K562 (cell line): Measurements from ENCODE around the gene TUBB1. TPM values are rescaled to one million over a fixed set of nuclear protein-coding genes. Genes with fewer than 3 reads are reported as not detected.

Experiments
- ATAC-seq: fragments of 200-7000 bp; cut with Tn5 transposase; 3 replicates; pipeline ENCODE4 v1.9.1; 2020; ENCODE audit warnings: moderate library complexity
- BruUV-seq: library from RNA; stranded (reverse); fragments of 400-500 nt; replicated peaks from 2 replicates; lab custom pipeline; 2021; lab: Mats Ljungman, UMichigan
- CTCF ChIA-PET: fragments of 300-600 bp; formaldehyde crosslinking; extraction: SDS; loops from one replicate; lab custom pipeline; 2021; ENCODE audit warnings: low intra/inter-chr PET ratio; lab: Yijun Ruan, JAX
- POLR2A ChIA-PET: fragments of 300-600, 350-650 bp; sonication (Branson Sonifier 250); formaldehyde crosslinking; extraction: SDS; loops from one replicate; lab custom pipeline; 2021; ENCODE audit warnings: antibody characterized with exemption, inconsistent platforms; lab: Yijun Ruan, JAX
- DNase-seq, 4 experiments: peaks; one replicate each; pipeline versions ENCODE4 v3.0.0 to v3.0.0-alpha.2; 2011 to 2018; ENCODE audit warnings: low spot score in 3 of 4, mixed read lengths in 3 of 4; ENCODE audit errors: extremely low read depth in 1 of 4
- FAIRE-seq: peaks from 2 replicates; lab custom pipeline; 2011; peaks lifted over from hg19 to GRCh38; lab: Jason Lieb, UNC
- H2AFZ ChIP-seq: 2 replicates; pipeline ENCODE4 v1.6.0; 2011; ENCODE audit warnings: low read depth, low read length, control low read depth, inconsistent platforms
- H3K27ac ChIP-seq: fragments of 200-600 bp; 3 replicates; pipeline ENCODE4 v1.8.0; 2011; ENCODE audit warnings: low read depth, mild to moderate bottlenecking, control low read depth, inconsistent platforms, low read length, moderate library complexity, mixed read lengths; ENCODE audit errors: extremely low read depth
- H3K27me3 ChIP-seq, 2 experiments: fragments of 300-600 bp in 1 of 2; 2 replicates in 1 of 2; 3 replicates in 1 of 2; pipeline versions ENCODE4 v1.6.0 to v1.8.0; 2011; ENCODE audit warnings: inconsistent platforms in 2 of 2, low read length in 2 of 2, mild to moderate bottlenecking in 1 of 2, mixed read lengths in 1 of 2, moderate library complexity in 1 of 2; ENCODE audit not compliant: control insufficient read depth in 2 of 2, insufficient read depth in 2 of 2
- H3K36me3 ChIP-seq: fragments of 300-600 bp; 3 replicates; pipeline ENCODE4 v1.8.0; 2011; ENCODE audit warnings: mild to moderate bottlenecking, low read length, inconsistent platforms; ENCODE audit not compliant: control insufficient read depth, insufficient read depth
- H3K4me1 ChIP-seq, 2 experiments: fragments of 200-600 bp in 1 of 2; replicated peaks in 1 of 2; 2 replicates in 1 of 2; 3 replicates in 1 of 2; pipeline versions ENCODE4 v1.5.1 to v1.8.0; 2011; ENCODE audit warnings: inconsistent platforms in 2 of 2, low read length in 2 of 2, mild to moderate bottlenecking in 1 of 2, mixed read lengths in 1 of 2, moderate library complexity in 1 of 2; ENCODE audit not compliant: control insufficient read depth in 2 of 2, insufficient read depth in 2 of 2
- H3K4me2 ChIP-seq: 2 replicates; pipeline ENCODE4 v1.6.1; 2011; ENCODE audit warnings: low read length, control low read depth, inconsistent platforms, mixed read lengths; ENCODE audit not compliant: insufficient read depth
- H3K4me3 ChIP-seq: fragments of 200-600 bp; sonication (generic), shearing (Covaris generic); 2 replicates; pipeline ENCODE4 v1.5.1; 2016; ENCODE audit warnings: control low read depth, inconsistent platforms
- H3K79me2 ChIP-seq: fragments of 200-600 bp; 3 replicates; pipeline ENCODE4 v1.8.0; 2011; ENCODE audit warnings: low read length, inconsistent platforms; ENCODE audit not compliant: control insufficient read depth, insufficient read depth
- H3K9ac ChIP-seq, 2 experiments: 2 replicates each; pipeline versions ENCODE4 v1.6.0 to v1.6.1; 2011; ENCODE audit warnings: low read depth in 2 of 2, low read length in 2 of 2, control low read depth in 1 of 2, inconsistent platforms in 1 of 2, mild to moderate bottlenecking in 1 of 2, mixed read lengths in 1 of 2; ENCODE audit not compliant: insufficient read depth in 1 of 2
- H3K9me1 ChIP-seq: one replicate; pipeline ENCODE4 v1.6.0; 2011; ENCODE audit warnings: inconsistent platforms, mild to moderate bottlenecking, low read length, moderate library complexity; ENCODE audit not compliant: control insufficient read depth, insufficient read depth
- H3K9me3 ChIP-seq: replicated peaks from 2 replicates; pipeline ENCODE4 v1.5.1; 2011; ENCODE audit warnings: low read depth, low read length, inconsistent platforms; ENCODE audit not compliant: control insufficient read depth, insufficient read depth
- H4K20me1 ChIP-seq: replicated peaks from 2 replicates; pipeline ENCODE4 v1.6.1; 2011; ENCODE audit warnings: low read length, inconsistent platforms, mixed read lengths; ENCODE audit not compliant: control insufficient read depth, insufficient read depth
- KDM2B ChIP-seq: fragments of 250-450 bp; sonication (Bioruptor Pico); IDR thresholded peaks from 2 replicates; pipeline ENCODE4 v1.8.0; 2021; ENCODE audit warnings: mild to moderate bottlenecking, moderate library complexity
- POLR2A ChIP-seq: fragments of 450-650 bp; conservative IDR thresholded peaks from 2 replicates; pipeline ENCODE4 v1.6.1; 2016
- REST ChIP-seq, 2 experiments: fragments of 450-650 bp; formaldehyde crosslinking in 1 of 2; IDR thresholded peaks; 2 replicates each; pipeline versions ENCODE4 v1.4.0 to v1.6.1; 2014 to 2020; ENCODE audit warnings: mild to moderate bottlenecking in 2 of 2, borderline replicate concordance in 1 of 2, low read depth in 1 of 2
- SUPT5H ChIP-seq: fragments of 450-650 bp; IDR thresholded peaks from 2 replicates; pipeline ENCODE4 v1.6.1; 2016
- ZBTB33 ChIP-seq: sonication (generic); formaldehyde crosslinking; IDR thresholded peaks from 2 replicates; pipeline ENCODE4 v1.8.1; 2023; ENCODE audit warnings: mild to moderate bottlenecking, missing genetic modification reagents
- ZNF23 ChIP-seq: fragments of 250-450 bp; sonication (Bioruptor Pico); IDR thresholded peaks from 2 replicates; pipeline ENCODE4 v1.4.0; 2020; ENCODE audit warnings: mild to moderate bottlenecking
- WGBS: fragments of 100-300 bp; shearing (Covaris generic); methylation state at CpG from one replicate; pipeline ENCODE4 v1.1.6; 2016; ENCODE audit warnings: low coverage, mixed read lengths; ENCODE audit not compliant: insufficient coverage; ENCODE audit errors: missing lambda C conversion rate; 5-methylcytosine and 5-hydroxymethylcytosine counted together
- in situ Hi-C: fragments of 300-500 bp; cut with MboI; formaldehyde crosslinking; loops from 4 replicates; pipeline ENCODE4 v1.15.0; 2018; ENCODE audit warnings: inconsistent platforms, mixed read lengths
- intact Hi-C: fragments of 100-400 bp; cut with micrococcal nuclease; formaldehyde crosslinking; loops from 2 replicates; pipeline ENCODE4 v1.14.2; 2022
- polyA plus RNA-seq, 8 experiments: library from polyadenylated mRNA; depleted of rRNA in 4 of 8; stranded (reverse) in 5 of 8; unstranded in 3 of 8; fragments of >200 nt; fragmentation: Nextera tagmentation in 2 of 8; fragmentation: Illumina TruSeq in 1 of 8; extraction: Ambion mirVana in 2 of 8; extraction: Trizol in 1 of 8; gene quantifications; 2 replicates each; pipeline versions ENCODE4 v1.2.1 to v1.2.3, GENCODE V29; 2011 to 2014; ENCODE audit warnings: inconsistent platforms in 1 of 8, missing spikeins in 1 of 8
- total RNA-seq, 7 experiments: library from RNA; depleted of rRNA in 6 of 7; stranded (reverse); fragments of >200 nt in 6 of 7; fragmentation: Illumina TruSeq in 2 of 7; extraction: Trizol in 2 of 7; gene quantifications; 2 replicates each; pipeline versions ENCODE4 v1.2.1 to v1.2.3, GENCODE V29; 2011 to 2021; ENCODE audit warnings: low replicate concordance in 1 of 7

TUBB1 gene
- total and polyA plus RNA-seq, 9 of the 15 experiments (the other 6 are each of a cell fraction or from before 2014, with no cell fraction given): 1.5 to 3.9 (median 2.4) TPM

- BruUV-seq: TSS peak; percentile 45
- FAIRE-seq: no peak
- H3K27me3 ChIP-seq: no peaks in the 10 kb centered on the region
- CTCF ChIA-PET: no interaction called here
- no peaks in the 10 kb centered on the region for H3K79me2 ChIP-seq
- no peak overlapping the region for H2AFZ ChIP-seq
- WGBS: 88% methylated on average over 17 of the region's 17 CpGs
- intact Hi-C loops: no loop called here
- no peaks in the 10 kb centered on the region for H3K9me3 ChIP-seq
- H3K27ac ChIP-seq: no peak overlapping the region
- DNase-seq: no peak
- no peak overlapping the region for H3K9ac ChIP-seq
- no peaks in the 10 kb centered on the region for H3K9me1 ChIP-seq
- H3K4me2 ChIP-seq: no peak overlapping the region
- H4K20me1 ChIP-seq: 0 out of 2 replicates have a peak, but pooled peaks cover 4% of the 10 kb centered on the region
- peaks cover 93% of the 10 kb centered on the region for H3K36me3 ChIP-seq
- POLR2A ChIA-PET: interaction anchor here (0.5 to 4.0 kb wide), 5 partner anchors 12 to 295 kb away, joined by 3 to 29 read pairs (median 3); partner anchors contain the start of gene NELFCD
- in situ Hi-C loops: no loop called here
- peaks cover 0 to 7% of the 10 kb centered on the region in 2 experiments; a peak in 1 of 5 replicates for H3K4me1 ChIP-seq
- ATAC-seq: no peak
- TF ChIP-seq KDM2B (no peak), SUPT5H (0 out of 2 replicates have a peak, but pooled peaks have one; percentile 37), ZBTB33 (CRISPR knock-in tag) (0 out of 2 replicates have a peak, but pooled peaks have one; percentile 15), REST (IDR thresholded peaks at IDR 0.05; ENCODE audit: borderline replicate concordance) (no peak), REST (CRISPR knock-in tag; IDR thresholded peaks at IDR 0.05; ENCODE audit: low read depth) (no peak), POLR2A (peak; percentile 41; the same call in 1 of the 2 replicates), ZNF23 (CRISPR knock-in tag) (no peak)
- H3K4me3 ChIP-seq: no peak overlapping the region
Observed at GRCh38 chr20:58994390-58995159, 24.7 kb upstream of the TUBB1 start.
